ENCODE results near the gene CFAP54. TPM values are rescaled to one million over a fixed set of nuclear protein-coding genes. Genes with fewer than 3 reads are reported as not detected.

CFAP54 gene
- total RNA-seq, 1 experiment from 2014 or later, result 0.56 TPM

DNA sequence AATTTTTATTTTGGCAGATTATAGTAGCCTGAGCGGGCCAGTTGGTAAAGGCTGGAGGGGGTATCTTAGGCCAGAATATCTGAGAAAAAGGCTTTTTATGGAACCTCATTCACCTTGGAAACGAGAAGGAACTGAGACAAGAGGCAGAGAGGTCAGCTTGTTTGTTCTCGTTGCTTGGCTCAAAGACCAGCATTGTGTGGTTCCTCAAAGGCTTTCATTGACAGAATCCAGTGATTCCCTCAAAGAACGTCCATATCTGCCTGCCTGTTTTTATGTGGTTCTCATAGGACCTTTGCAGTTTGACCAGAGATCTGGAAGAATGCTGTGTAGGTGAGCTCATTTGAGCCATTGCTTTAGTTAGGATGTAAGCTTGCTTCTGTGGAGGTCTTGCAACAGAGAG, 117.3 kb downstream of the CFAP54 start:
- H3K27me3 Mint-ChIP-seq (ENCODE audit: insufficient read depth, unreplicated experiment), result no peaks in the 10 kb centered on the region
- H3K9me3 Mint-ChIP-seq (ENCODE audit: unreplicated experiment), result peaks cover 4% of the 10 kb centered on the region
- H3K27ac Mint-ChIP-seq (ENCODE audit: low read depth, unreplicated experiment), result no peak overlapping the region
- no peak for DNase-seq (ENCODE audit: unreplicated experiment)
- BruUV-seq (replicated peaks), result no TSS peak
- no peak overlapping the region for H3K4me3 Mint-ChIP-seq (ENCODE audit: unreplicated experiment)
- no peaks in the 10 kb centered on the region for H3K4me1 Mint-ChIP-seq (ENCODE audit: insufficient read depth, unreplicated experiment)
- ChIA-PET CTCF (interaction anchor here (0.6 to 1.2 kb wide), 4 partner anchors 13 to 1769 kb away, joined by 3 read pairs; no protein-coding TSS in a partner anchor), POLR2A (no interaction called here)
- intact Hi-C loops (cut with micrococcal nuclease), result no loop called here
- TF ChIP-seq, protein P1, sequence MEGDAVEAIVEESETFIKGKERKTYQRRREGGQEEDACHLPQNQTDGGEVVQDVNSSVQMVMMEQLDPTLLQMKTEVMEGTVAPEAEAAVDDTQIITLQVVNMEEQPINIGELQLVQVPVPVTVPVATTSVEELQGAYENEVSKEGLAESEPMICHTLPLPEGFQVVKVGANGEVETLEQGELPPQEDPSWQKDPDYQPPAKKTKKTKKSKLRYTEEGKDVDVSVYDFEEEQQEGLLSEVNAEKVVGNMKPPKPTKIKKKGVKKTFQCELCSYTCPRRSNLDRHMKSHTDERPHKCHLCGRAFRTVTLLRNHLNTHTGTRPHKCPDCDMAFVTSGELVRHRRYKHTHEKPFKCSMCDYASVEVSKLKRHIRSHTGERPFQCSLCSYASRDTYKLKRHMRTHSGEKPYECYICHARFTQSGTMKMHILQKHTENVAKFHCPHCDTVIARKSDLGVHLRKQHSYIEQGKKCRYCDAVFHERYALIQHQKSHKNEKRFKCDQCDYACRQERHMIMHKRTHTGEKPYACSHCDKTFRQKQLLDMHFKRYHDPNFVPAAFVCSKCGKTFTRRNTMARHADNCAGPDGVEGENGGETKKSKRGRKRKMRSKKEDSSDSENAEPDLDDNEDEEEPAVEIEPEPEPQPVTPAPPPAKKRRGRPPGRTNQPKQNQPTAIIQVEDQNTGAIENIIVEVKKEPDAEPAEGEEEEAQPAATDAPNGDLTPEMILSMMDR (IDR thresholded peaks at IDR 0.05; ENCODE audit: unreplicated experiment), result no peak
- H3K36me3 Mint-ChIP-seq (ENCODE audit: insufficient read depth, unreplicated experiment), result no peaks in the 10 kb centered on the region

DNA sequence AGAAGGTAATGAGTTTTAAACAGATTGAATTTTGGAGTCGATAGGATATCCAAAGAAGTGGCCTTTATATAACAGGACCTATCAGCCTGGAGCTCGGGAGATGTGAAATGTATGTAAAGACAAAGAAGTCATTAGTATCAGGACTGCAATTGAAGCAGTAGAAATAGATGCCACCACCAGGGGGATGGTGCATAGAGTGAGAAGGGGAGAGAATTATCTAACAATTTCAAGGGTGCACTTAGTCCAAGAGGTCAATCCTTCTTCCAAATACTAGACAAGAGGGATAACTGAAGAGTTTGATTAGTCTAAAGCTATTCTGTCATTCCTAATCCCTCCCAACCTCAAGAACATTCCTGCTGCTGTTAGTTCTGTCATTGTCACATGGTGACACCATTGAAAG, 127.8 kb downstream of the CFAP54 start:
- Mint-ChIP-seq H3K27me3 (ENCODE audit: insufficient read depth, unreplicated experiment) (no peaks in the 10 kb centered on the region), H3K27ac (ENCODE audit: low read depth, unreplicated experiment) (no peak overlapping the region), H3K9me3 (ENCODE audit: unreplicated experiment) (no peaks in the 10 kb centered on the region), H3K36me3 (ENCODE audit: insufficient read depth, unreplicated experiment) (no peaks in the 10 kb centered on the region), H3K4me3 (ENCODE audit: unreplicated experiment) (no peak overlapping the region), H3K4me1 (ENCODE audit: insufficient read depth, unreplicated experiment) (no peaks in the 10 kb centered on the region)
- TF ChIP-seq, protein P1 (IDR thresholded peaks at IDR 0.05; ENCODE audit: unreplicated experiment), result no peak
- POLR2A ChIA-PET, result no interaction called here
- CTCF ChIA-PET, result interaction anchor here (0.6 kb wide), 2 partner anchors 46 to 492 kb away, joined by 3 read pairs; no protein-coding TSS in a partner anchor
- BruUV-seq (replicated peaks), result no TSS peak
- intact Hi-C loops (cut with micrococcal nuclease), result no loop called here
- peak; percentile 11 for DNase-seq (ENCODE audit: unreplicated experiment)

DNA sequence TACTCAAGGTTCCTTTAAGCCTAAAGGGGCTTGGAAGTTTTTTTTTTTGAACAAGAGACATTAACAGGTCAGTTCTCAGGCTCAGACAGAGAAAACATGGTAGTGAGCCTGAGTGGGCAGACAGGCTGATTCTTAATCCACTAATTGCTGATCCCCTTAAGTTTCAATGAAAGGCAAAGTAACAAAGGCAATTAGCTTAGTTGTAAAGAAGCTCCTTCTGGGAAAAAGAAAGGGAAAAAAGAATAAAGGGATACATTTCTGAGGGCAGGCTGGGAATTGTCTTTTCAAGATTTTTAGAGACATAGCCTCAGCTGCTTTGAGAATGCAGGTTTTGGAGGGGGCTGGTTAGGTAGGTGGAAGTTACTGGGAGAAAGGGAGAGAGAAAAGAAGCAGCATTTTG, 133.8 kb downstream of the CFAP54 start:
- Mint-ChIP-seq H3K27ac (ENCODE audit: low read depth, unreplicated experiment) (no peak overlapping the region), H3K36me3 (ENCODE audit: insufficient read depth, unreplicated experiment) (no peaks in the 10 kb centered on the region), H3K9me3 (ENCODE audit: unreplicated experiment) (no peaks in the 10 kb centered on the region), H3K27me3 (ENCODE audit: insufficient read depth, unreplicated experiment) (no peaks in the 10 kb centered on the region), H3K4me3 (ENCODE audit: unreplicated experiment) (no peak overlapping the region), H3K4me1 (ENCODE audit: insufficient read depth, unreplicated experiment) (no peaks in the 10 kb centered on the region)
- no peak for DNase-seq (ENCODE audit: unreplicated experiment)
- ChIA-PET CTCF (interaction anchor here (0.8 kb wide), 1 partner anchor 16 kb away, joined by 4 read pairs; no protein-coding TSS in a partner anchor), POLR2A (interaction anchor here (0.6 kb wide), 1 partner anchor 785 kb away, joined by 3 read pairs; no protein-coding TSS in a partner anchor)
- intact Hi-C loops (cut with micrococcal nuclease), result no loop called here
- BruUV-seq (replicated peaks), result no TSS peak
- TF ChIP-seq, protein P1 (IDR thresholded peaks at IDR 0.05; ENCODE audit: unreplicated experiment), result no peak

DNA sequence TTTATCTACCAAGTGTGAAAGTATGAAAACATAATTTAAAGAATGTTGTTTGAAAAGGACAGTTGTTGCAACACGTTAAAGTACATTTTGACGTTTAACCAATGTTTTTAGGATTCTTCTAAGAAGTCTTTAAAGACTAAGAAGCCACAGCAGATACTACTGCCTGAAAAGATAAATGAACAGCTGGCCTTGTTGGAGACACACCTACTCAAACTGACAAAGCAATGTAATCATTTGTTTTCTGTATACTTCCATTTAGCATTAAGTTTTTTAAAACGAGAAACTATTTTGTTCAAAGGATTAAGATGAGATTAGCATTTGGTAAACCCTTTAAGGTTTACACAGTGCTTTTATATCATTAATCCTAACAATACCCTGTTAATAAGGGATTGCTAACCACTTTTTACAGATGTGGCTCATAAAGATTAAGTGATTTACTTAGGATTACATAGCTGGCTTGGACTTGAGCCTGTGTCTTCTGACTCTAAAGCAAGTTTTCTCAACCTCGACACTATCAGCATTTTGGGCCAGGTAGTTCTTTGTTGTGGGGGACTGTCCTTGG, 134.4 kb downstream of the CFAP54 start:
- Mint-ChIP-seq H3K9me3 (ENCODE audit: unreplicated experiment) (no peaks in the 10 kb centered on the region), H3K36me3 (ENCODE audit: insufficient read depth, unreplicated experiment) (no peaks in the 10 kb centered on the region), H3K4me1 (ENCODE audit: insufficient read depth, unreplicated experiment) (no peaks in the 10 kb centered on the region), H3K27me3 (ENCODE audit: insufficient read depth, unreplicated experiment) (no peaks in the 10 kb centered on the region), H3K4me3 (ENCODE audit: unreplicated experiment) (no peak overlapping the region), H3K27ac (ENCODE audit: low read depth, unreplicated experiment) (no peak overlapping the region)
- intact Hi-C loops (cut with micrococcal nuclease), result no loop called here
- no peak for DNase-seq (ENCODE audit: unreplicated experiment)
- CTCF ChIA-PET, result no interaction called here
- no TSS peak for BruUV-seq (replicated peaks)
- TF ChIP-seq, protein P1 (IDR thresholded peaks at IDR 0.05; ENCODE audit: unreplicated experiment), result no peak
- POLR2A ChIA-PET, result no interaction called here
